ENCODE data around the gene ZBTB16.

ZBTB16 gene

GRCh38 chr11:114291381-114291780 lies 231.9 kb downstream of the ZBTB16 start:
- no peak overlapping the region for H3K4me3 ChIP-seq (replicated peaks; ENCODE audit: low read depth, low read length)
- DNase-seq (ENCODE audit: extremely low read depth, insufficient read length) = no peak
- H3K27me3 ChIP-seq (replicated peaks; ENCODE audit: control insufficient read depth, insufficient read depth, low read length) = no peaks in the 10 kb centered on the region; the same call in none of the 2 replicates
- no peaks in the 10 kb centered on the region for H3K36me3 ChIP-seq (ENCODE audit: control insufficient read depth, insufficient read depth, low read length)
- no peak for TF ChIP-seq CTCF (IDR thresholded peaks at IDR 0.05; ENCODE audit: insufficient read depth, low read length, poor library complexity, severe bottlenecking)

DNA sequence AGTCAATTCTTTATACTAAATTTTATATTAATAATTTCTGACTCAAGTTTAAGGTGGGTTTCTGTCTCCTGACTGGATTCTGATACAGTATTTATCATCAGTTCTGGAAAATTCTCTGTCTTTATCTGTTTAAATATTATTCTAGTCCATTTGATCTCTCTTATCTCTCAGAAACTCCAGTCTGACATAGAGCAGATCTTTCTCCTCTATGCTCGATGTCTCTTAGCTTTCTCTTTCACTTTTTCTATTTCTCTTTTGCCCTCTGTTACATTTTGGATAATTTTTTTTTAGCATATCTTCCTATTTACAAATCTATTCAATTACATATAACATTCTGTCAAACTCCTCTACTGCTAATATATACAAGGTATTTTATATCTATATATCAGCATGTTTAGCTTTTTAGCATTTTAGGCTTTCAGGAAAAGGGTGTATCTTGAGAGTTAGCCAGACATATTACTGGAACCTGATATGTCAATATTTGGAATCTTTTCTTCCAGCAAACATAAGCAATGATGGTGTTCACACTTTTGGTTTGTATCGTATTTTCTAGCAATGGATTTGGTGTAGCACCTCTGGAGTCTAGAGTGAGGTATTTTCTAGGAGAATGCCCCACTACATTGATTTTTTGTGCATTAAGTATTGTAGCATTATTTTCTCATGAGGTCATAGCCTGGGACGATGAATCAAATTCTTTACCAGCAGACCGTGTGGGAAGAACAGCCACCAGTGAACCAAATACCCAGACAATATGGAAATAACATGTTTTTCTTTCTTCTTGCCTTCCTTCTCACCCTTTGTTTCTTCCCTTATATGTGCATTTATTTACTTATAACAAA lies 232.6 kb downstream of the ZBTB16 start:
- no peak for DNase-seq (ENCODE audit: extremely low read depth, insufficient read length)
- no peak overlapping the region for H3K4me3 ChIP-seq (replicated peaks; ENCODE audit: low read depth, low read length)
- H3K36me3 ChIP-seq (ENCODE audit: control insufficient read depth, insufficient read depth, low read length) = no peaks in the 10 kb centered on the region
- TF ChIP-seq CTCF (IDR thresholded peaks at IDR 0.05; ENCODE audit: insufficient read depth, low read length, poor library complexity, severe bottlenecking) = no peak
- no peaks in the 10 kb centered on the region; the same call in none of the 2 replicates for H3K27me3 ChIP-seq (replicated peaks; ENCODE audit: control insufficient read depth, insufficient read depth, low read length)

DNA sequence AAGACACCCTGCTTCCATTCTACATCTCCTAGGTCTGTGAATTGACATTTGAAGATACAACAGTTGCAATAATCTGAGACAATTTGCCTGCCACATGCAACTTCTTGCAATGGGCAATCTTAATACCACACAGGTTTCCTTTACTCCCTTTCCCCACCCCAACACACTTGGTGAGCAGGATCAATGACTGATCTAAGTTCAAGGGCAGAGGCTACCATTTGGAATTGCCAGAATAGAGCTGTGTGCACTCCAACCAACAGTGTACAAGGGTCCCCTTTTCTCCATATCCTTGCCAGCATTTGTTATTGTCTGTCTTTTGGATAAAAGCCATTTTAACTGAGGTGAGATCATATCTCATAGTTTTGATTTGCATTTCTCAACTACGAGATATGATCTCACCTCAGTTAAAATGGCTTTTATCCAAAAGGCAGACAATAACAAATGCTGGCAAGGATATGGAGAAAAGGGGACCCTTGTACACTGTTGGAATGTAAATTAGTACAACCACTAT lies 233.7 kb downstream of the ZBTB16 start:
- TF ChIP-seq CTCF (IDR thresholded peaks at IDR 0.05; ENCODE audit: insufficient read depth, low read length, poor library complexity, severe bottlenecking) = no peak
- no peaks in the 10 kb centered on the region for H3K36me3 ChIP-seq (ENCODE audit: control insufficient read depth, insufficient read depth, low read length)
- no peak overlapping the region for H3K4me3 ChIP-seq (replicated peaks; ENCODE audit: low read depth, low read length)
- no peaks in the 10 kb centered on the region; the same call in none of the 2 replicates for H3K27me3 ChIP-seq (replicated peaks; ENCODE audit: control insufficient read depth, insufficient read depth, low read length)
- no peak for DNase-seq (ENCODE audit: extremely low read depth, insufficient read length)

DNA sequence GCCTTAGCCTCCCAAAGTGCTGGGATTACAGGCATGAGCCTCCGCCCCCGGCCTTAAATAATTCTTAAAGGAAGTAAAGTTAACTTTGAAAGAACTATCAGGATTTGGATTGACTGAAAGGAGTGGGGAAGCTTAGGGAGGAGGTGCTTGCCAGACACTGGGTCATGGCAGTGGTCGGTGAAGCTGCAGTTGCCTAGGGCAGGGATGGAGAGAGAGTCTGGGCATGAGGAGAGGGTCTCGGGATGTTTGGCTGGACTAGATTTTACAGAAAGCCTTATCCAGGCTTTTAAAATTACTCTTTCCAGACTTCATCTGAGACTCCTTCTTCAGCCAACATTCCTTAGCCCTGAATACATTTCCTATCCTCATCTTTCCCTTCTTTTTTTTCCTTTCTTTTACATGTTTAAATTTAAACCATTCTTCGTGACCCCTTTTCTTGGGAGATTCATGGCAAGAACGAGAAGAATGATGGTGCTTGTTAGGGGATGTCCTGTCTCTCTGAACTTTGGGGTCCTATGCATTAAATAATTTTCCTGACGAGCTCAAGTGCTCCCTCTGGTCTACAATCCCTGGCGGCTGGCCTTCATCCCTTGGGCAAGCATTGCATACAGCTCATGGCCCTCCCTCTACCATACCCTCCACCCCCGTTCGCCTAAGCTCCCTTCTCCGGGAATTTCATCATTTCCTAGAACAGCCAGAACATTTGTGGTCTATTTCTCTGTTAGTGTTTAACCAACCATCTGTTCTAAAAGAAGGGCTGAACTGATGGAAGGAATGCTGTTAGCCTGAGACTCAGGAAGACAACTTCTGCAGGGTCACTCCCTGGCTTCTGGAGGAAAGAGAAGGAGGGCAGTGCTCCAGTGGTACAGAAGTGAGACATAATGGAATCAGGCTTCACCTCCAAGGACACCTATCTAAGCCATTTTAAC lies 236.4 kb downstream of the ZBTB16 start, which contains the start of gene NNMT:
NNMT (plus strand) TSS at position 724 of the 929 bp plus-strand sequence; CDS start at position 882, 158 bp downstream.
- no peak for DNase-seq (ENCODE audit: extremely low read depth, insufficient read length)

More for the DNA sequence above, 236.4 kb downstream of the ZBTB16 start, which contains the start of gene NNMT:
- Histone ChIP-seq H3K36me3 (ENCODE audit: control insufficient read depth, insufficient read depth, low read length) (no peaks in the 10 kb centered on the region), H3K27me3 (replicated peaks; ENCODE audit: control insufficient read depth, insufficient read depth, low read length) (no peaks in the 10 kb centered on the region; the same call in none of the 2 replicates), H3K4me3 (replicated peaks; ENCODE audit: low read depth, low read length) (no peak within 1 kb of the TSS)
- no peak for TF ChIP-seq CTCF (IDR thresholded peaks at IDR 0.05; ENCODE audit: insufficient read depth, low read length, poor library complexity, severe bottlenecking)
